BJ (cell line): ENCODE results near the gene SSTR3. TPM values are rescaled to one million over a fixed set of nuclear protein-coding genes. Genes with fewer than 3 reads are reported as not detected.

Source experiments
- CTCF ChIA-PET: fragments of 350-600 bp; formaldehyde crosslinking; extraction: SDS; loops from one replicate; lab custom pipeline; 2021; ENCODE audit warnings: antibody characterized with exemption, inconsistent platforms; lab: Yijun Ruan, JAX
- POLR2A ChIA-PET: fragments of 300-600 bp; sonication (Branson Sonifier 250); formaldehyde crosslinking; extraction: SDS; loops from one replicate; lab custom pipeline; 2021; ENCODE audit warnings: antibody characterized with exemption; lab: Charles Lee
- DNase-seq: peaks from one replicate; pipeline ENCODE4 v3.0.0-alpha.2; 2011; ENCODE audit warnings: low read depth
- H3K27me3 ChIP-seq: 2 replicates; pipeline ENCODE4 v1.6.0; 2011; ENCODE audit warnings: low read length; ENCODE audit not compliant: control insufficient read depth, insufficient read depth
- H3K36me3 ChIP-seq: 2 replicates; pipeline ENCODE4 v1.5.1; 2011; ENCODE audit warnings: low read length; ENCODE audit not compliant: control insufficient read depth, insufficient read depth
- H3K4me3 ChIP-seq: 2 replicates; pipeline ENCODE4 v1.5.1; 2011; ENCODE audit warnings: low read depth, mild to moderate bottlenecking, control low read depth, low read length
- polyA plus RNA-seq: library from polyadenylated mRNA; depleted of rRNA; stranded (reverse); fragments of >200 nt; gene quantifications from 2 replicates; pipeline ENCODE4 v1.2.3, GENCODE V29; 2011
- TF ChIP-seq, protein P1 (sequence below): IDR thresholded peaks from 2 replicates; pipeline ENCODE4 v1.5.1; 2011; ENCODE audit warnings: low read depth, mild to moderate bottlenecking, control low read depth, inconsistent platforms, low read length, moderate library complexity; ENCODE audit not compliant: insufficient read depth

Gene SSTR3
- polyA plus RNA-seq, 1 experiment = not detected

DNA sequence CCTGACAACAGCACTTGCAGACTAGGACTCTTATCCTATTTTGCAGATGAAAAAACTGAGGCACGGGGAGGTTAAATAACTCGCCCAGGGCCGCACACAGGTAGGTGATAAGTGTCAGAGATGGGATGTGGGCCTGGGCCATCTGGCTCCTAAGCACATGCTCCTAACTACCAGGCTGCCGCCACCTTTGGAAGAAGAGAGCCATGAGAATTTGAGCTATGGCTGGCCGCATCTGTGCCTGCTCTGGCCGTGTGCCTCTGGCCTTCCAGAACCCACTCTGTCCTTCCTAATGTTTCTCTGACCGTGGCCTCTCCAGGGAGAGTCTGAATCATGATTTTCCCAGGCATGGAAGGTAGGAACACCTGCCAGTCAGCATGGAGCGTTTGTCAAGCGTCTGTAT, 47.2 kb downstream of the SSTR3 start:
- no peak for DNase-seq
- H3K27me3 ChIP-seq = peaks cover 5% of the 10 kb centered on the region; the same call in 1 of the 2 replicates
- CTCF ChIA-PET = interaction anchor here (1.0 to 9.7 kb wide), 6 partner anchors 12 to 96 kb away, joined by 3 to 161 read pairs (median 9); partner anchors contain the start of gene C1QTNF6
- H3K36me3 ChIP-seq = no peaks in the 10 kb centered on the region
- POLR2A ChIA-PET = no interaction called here
- TF ChIP-seq, protein P1, sequence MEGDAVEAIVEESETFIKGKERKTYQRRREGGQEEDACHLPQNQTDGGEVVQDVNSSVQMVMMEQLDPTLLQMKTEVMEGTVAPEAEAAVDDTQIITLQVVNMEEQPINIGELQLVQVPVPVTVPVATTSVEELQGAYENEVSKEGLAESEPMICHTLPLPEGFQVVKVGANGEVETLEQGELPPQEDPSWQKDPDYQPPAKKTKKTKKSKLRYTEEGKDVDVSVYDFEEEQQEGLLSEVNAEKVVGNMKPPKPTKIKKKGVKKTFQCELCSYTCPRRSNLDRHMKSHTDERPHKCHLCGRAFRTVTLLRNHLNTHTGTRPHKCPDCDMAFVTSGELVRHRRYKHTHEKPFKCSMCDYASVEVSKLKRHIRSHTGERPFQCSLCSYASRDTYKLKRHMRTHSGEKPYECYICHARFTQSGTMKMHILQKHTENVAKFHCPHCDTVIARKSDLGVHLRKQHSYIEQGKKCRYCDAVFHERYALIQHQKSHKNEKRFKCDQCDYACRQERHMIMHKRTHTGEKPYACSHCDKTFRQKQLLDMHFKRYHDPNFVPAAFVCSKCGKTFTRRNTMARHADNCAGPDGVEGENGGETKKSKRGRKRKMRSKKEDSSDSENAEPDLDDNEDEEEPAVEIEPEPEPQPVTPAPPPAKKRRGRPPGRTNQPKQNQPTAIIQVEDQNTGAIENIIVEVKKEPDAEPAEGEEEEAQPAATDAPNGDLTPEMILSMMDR = no peak
- H3K4me3 ChIP-seq = no peak overlapping the region

DNA sequence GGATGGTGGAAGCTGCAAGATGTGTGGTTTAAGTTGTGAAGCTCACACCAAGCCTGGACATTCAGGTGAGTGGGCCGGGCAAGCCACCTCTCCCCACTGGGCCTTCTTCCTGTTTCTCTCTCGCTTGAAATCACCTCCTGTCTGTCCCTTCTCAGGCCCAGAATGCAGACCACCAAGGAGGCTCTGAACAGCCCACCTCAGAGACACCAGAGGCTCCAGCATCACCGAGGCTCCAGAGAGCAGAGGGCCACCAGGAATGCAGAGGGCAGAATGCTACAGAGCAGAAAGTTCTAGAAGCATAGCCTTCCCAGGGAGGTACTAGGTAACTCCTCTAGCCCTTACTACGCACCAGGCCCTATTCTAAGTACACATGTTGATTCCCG, 47.8 kb downstream of the SSTR3 start:
- no peak overlapping the region for H3K4me3 ChIP-seq
- TF ChIP-seq, protein P1 = no peak
- POLR2A ChIA-PET = no interaction called here
- no peaks in the 10 kb centered on the region for H3K36me3 ChIP-seq
- CTCF ChIA-PET = interaction anchor here (1.0 to 9.7 kb wide), 3 partner anchors 12 to 34 kb away, joined by 3 to 161 read pairs (median 5); no protein-coding TSS in a partner anchor
- peaks cover 5% of the 10 kb centered on the region for H3K27me3 ChIP-seq
- no peak for DNase-seq

GRCh38 chr22:37163575-37164504, 48.4 kb downstream of the SSTR3 start:
- POLR2A ChIA-PET = interaction anchor here (0.5 kb wide), 1 partner anchor 15 kb away, joined by 5 read pairs; no protein-coding TSS in a partner anchor
- DNase-seq = no peak
- Histone ChIP-seq H3K27me3 (peaks cover 7% of the 10 kb centered on the region), H3K36me3 (no peaks in the 10 kb centered on the region), H3K4me3 (no peak overlapping the region)
- TF ChIP-seq, protein P1 = no peak
- CTCF ChIA-PET = interaction anchor here (0.8 to 9.7 kb wide), 3 partner anchors 12 to 97 kb away, joined by 4 to 161 read pairs (median 5); no protein-coding TSS in a partner anchor

GRCh38 chr22:37163096-37163489, 49.2 kb downstream of the SSTR3 start:
- no peaks in the 10 kb centered on the region for H3K36me3 ChIP-seq
- H3K27me3 ChIP-seq = peaks cover 9% of the 10 kb centered on the region
- POLR2A ChIA-PET = no interaction called here
- no peak overlapping the region for H3K4me3 ChIP-seq
- CTCF ChIA-PET = interaction anchor here (0.8 to 9.7 kb wide), 3 partner anchors 11 to 97 kb away, joined by 4 to 161 read pairs (median 5); no protein-coding TSS in a partner anchor
- TF ChIP-seq, protein P1 = no peak
- DNase-seq = no peak
